Raji (cell line): Measurements from ENCODE around the gene ANXA9.

Experiments
- POLR2A ChIP-seq: IDR thresholded peaks from 2 replicates; pipeline ENCODE4 v1.6.1; 2011; ENCODE audit warnings: low read depth, low read length, control low read depth; ENCODE audit not compliant: insufficient read depth

Gene ANXA9, protein sequence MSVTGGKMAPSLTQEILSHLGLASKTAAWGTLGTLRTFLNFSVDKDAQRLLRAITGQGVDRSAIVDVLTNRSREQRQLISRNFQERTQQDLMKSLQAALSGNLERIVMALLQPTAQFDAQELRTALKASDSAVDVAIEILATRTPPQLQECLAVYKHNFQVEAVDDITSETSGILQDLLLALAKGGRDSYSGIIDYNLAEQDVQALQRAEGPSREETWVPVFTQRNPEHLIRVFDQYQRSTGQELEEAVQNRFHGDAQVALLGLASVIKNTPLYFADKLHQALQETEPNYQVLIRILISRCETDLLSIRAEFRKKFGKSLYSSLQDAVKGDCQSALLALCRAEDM

DNA sequence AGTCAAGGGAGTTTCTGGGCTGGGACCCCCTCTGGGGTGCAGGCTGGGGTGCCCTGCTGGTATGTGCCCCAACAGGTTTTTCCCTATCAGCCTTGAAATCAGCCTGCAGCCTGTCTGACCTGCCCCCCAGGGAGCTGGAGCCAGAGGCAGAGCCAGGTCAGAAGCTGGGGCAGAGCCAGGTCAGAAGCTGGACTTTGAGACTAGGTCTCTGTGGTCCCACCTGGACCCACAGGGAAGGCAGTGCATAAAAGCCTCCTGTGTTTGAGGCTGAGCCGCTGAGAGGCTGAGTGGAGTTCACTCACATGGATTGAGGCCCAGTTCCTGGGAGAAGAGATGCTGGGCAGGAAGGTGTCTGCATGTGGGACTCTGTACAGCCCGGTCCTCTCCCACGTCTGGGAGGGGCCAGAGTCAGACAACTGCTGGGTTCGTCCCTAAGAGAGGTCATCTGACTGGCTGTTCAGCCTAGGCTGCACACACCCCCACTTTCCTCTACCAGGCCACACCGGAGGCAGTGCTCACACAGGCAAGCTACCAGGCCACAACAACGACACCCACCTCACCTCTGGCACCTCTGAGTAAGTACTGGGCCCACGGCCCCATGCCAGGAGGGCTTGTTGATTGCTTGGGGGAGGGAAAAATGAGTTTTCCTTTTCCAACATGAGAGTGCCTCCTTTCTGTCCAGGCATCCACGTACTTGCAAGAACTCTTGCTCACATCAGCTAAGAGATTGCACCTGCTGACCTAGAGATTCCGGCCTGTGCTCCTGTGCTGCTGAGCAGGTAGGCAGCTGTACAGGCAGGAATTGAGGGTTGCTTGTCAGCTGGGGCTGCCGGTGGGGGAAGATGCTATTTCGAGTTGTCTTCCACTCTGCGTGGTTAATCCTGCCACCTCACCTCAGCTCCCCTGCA lies at the start of gene ANXA9:
Gene ANXA9 (plus strand): TSS at position 488 of the 908 bp plus-strand sequence. CDS start 814 bp downstream, outside the sequence.
- no peak for TF ChIP-seq POLR2A

DNA sequence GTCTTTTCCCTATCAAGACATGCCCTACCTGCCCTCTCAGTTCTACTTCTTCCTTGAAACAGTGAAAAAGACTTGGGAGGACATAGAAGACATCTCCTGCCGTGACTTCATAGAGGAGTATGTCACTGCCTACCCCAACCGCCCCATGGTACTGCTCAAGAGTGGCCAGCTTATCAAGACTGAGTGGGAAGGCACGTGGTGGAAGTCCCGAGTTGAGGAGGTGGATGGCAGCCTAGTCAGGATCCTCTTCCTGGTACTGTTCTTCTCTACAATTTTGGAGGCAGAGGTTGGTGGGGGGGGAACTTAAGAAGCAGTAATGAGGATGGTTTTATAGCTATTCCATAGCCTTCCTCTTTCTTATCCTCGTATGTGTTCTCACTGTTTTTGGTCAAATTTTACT lies 37.2 kb upstream of the ANXA9 start:
- no peak for TF ChIP-seq POLR2A

DNA sequence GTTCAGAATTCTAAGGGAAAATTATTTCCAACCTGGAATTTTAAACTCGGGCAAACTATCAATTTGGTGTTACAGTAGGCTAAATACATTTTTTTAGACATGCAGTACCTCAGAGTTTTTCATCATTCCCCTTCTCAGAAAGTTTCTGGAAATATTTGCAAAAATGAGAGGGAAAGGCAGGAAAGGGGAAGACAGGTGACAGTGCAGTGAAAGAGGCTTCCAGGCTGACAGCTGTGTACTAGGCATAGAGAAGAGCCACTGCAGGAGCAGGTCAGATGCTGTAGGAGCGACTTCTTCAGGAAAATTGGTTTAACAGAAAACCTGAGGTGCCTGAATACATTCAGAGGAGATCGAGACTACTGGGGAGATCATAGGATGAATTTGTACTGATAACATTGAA lies 27.4 kb upstream of the ANXA9 start:
- no peak for TF ChIP-seq POLR2A

DNA sequence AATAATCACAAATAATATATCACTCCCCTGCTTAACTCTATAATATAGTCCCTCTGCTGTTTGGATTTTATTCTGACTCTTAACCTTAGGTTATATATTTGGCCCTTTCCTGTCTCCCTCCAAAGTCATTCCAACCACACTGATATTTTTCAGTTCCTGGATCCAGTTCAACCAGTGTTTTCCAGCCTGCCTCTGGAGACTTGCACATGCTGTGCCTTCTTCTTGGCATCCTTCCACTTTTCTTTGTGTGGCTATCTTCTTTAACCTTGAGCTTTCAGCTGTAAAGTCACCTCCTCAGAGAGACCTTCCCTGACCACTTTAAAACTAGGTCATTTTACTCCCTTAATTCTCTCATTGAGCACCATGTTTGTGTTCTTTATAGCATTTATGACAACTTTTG lies 26.8 kb upstream of the ANXA9 start:
- TF ChIP-seq POLR2A = no peak

DNA sequence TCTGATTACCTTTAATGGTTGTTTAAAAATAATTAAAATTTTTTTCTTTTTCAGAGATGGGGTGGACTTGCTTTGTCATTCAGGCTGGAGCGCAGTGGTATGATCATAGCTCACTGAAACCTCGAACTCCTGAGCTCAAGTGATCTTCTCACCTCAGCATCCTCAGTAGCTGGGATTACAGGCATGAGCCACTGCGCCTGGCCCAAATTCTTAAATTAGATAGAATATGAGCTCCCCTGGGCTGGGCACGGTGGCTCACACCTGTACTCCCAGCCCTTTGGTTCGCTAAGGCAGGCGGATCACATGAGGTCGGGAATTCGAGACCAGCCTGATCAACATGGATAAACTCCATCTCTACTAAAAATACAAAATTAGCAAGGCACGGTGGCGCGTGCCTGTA lies 24.4 kb upstream of the ANXA9 start:
- no peak for TF ChIP-seq POLR2A

DNA sequence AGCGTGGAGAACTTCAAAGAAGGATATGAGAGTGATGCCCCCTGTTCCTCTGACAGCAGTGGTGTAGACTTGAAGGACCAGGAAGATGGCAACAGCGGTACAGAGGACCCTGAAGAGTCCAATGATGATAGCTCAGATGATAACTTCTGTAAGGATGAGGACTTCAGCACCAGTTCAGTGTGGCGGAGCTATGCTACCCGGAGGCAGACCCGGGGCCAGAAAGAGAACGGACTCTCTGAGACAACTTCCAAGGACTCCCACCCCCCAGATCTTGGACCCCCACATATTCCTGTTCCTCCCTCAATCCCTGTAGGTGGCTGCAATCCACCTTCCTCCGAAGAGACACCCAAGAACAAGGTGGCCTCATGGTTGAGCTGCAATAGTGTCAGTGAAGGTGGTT lies 21.4 kb upstream of the ANXA9 start:
- no peak for TF ChIP-seq POLR2A

DNA sequence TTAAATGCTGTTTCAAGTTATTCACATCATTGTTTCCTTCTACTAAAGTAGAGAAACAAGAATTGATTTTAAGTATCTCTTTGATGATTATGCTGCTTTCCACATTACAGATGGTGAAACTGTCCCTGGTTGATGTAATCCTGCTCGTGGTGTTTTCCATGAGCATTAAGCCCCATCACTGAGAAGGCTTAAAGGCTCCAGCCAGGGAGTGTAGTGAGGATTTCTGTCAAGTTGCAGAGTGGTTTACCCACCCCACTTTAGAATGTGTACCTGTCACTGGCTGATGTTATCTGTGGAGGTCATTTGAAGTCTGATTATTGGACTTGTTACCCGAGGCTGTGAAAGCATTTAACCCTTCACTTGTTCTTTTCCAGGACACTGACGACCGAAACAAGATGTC lies 20.3 kb upstream of the ANXA9 start:
- no peak for TF ChIP-seq POLR2A

DNA sequence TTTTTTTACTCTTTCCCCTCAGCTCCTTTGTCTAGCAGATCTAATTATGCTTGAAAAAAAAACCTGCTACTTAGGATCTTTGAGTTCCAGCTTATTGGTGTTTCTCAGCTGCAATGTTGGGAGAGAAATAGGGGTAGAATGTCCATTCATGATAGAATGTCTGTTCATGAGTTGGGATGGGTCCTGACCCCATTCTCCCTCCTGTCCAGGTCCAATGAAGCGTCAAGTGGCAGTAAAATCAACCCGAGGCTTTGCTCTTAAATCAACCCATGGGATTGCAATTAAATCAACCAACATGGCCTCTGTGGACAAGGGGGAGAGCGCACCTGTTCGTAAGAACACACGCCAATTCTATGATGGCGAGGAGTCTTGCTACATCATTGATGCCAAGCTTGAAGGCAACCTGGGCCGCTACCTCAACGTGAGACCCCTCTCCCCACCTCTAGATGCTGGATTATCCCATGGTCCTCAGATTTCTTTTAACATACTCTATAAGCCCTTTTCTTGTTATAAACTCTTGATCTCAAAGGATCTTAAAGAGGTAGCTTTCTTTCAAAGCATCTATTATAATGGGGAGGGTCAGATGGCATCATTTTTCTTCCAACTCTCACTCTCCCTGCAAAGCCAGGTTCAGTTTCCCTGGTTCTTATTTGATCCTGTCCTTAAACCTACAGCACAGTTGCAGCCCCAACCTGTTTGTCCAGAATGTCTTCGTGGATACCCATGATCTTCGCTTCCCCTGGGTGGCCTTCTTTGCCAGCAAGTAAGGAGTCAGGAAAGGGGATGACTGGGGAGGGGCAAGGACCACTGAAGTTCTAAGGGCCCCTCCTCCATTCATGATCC lies 18.6 kb upstream of the ANXA9 start:
- no peak for TF ChIP-seq POLR2A

DNA sequence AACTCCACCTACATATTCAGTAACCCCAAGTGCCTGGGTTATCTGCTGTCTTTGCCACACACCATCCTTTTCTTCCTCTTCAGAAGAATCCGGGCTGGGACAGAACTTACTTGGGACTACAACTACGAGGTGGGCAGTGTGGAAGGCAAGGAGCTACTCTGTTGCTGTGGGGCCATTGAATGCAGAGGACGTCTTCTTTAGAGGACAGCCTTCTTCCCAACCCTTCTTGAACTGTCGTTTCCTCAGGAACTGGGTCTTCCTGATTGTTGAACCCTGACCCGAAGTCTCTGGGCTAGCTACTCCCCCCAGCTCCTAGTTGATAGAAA lies 18.0 kb upstream of the ANXA9 start:
- no peak for TF ChIP-seq POLR2A

DNA sequence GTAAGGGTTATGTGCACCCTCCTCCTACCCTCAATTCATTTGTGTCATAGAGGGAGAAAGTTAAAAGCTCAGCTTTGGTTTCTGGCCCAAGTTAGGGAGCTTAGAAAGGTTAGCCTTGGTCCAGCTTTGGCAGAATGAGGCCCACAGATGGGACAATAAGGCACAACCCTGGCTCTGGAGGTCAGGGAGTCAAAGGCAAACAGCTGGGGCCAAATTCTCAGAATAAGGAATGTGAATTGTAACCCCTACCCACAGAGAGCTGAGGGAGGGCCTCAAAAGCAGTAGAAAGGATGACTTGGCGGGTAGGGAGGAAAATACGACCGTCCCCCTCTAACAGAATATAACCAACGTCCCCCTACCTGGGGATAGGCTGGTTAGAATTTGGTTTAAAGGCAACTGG lies 16.5 kb upstream of the ANXA9 start:
- TF ChIP-seq POLR2A = no peak

DNA sequence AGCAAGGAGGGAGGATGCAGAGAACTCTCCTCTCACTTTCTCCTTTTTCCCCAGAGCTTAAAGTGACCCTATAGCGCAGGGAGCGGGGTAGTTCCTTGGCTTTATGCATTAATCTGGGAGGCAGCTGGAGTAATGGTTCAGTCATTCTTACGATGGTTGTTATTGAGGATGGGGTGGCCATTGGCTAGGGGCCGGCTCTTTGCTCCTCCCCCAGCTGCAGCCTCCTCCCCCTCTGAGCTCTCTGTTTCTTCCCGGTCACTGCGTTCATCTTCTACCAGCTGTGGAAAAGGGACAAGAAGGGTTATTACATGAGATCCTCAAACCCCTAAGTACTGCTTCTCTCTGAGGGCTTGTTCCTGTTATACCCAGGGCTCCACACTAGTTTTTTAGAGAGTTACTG lies 16.1 kb upstream of the ANXA9 start:
- TF ChIP-seq POLR2A = no peak

DNA sequence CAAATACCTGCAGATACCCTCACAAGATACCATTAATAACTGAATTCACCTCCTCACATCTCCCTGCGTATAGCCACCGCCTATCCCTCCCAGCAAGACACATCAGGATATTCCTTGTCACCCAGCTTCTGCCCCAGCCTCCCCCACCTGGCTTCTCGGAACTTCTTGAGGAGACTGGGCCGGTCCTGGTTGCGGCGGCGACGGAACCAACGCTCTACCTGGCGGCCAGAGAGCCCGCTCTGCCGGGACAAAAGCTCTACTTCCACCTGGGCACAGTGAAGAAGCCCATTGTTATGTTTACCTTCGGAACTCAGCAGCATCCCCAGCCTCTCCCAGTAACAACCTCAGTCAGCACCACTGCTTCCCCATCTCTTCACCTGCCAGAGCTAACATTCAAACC lies 14.2 kb upstream of the ANXA9 start:
- TF ChIP-seq POLR2A = no peak

DNA sequence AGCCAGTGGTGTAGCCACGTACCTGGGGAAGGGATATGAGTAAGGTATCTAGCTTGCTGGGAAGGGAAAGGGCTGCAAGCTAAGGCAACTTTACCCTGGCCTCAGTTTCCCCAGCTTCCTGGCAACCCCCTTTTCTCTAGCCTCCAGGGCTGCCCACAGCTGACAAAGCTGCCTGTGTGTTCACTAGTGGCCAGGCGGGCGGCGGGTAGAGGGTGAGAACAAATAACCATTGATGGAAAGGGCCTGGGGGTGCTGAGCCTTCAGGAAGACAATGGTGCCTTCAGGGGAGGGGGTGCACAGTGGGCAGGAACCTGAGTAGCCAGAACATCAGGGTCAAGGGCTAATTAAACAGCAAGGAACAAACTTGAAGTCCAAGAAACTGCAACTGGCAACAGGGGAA lies 13.6 kb upstream of the ANXA9 start:
- no peak for TF ChIP-seq POLR2A

DNA sequence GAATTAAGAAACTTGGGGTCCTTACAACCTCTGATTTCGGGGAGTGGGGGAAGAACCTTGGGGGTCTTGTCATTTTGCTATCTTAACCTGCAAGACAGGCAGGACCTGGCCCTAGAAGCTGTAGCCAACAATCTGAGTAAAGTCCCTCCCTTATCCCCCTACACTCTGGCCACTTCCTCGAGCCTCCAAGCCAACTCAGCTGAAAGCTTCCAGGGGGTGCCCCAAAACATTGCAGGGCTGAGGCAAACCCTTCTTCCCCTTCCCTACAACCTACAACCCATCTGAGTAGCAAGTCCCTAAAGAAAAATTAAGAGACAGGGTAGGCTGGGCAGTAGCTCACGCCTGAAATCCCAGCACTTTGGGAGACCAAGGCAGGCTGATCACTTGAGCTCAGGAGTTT lies 12.5 kb upstream of the ANXA9 start:
- no peak for TF ChIP-seq POLR2A

DNA sequence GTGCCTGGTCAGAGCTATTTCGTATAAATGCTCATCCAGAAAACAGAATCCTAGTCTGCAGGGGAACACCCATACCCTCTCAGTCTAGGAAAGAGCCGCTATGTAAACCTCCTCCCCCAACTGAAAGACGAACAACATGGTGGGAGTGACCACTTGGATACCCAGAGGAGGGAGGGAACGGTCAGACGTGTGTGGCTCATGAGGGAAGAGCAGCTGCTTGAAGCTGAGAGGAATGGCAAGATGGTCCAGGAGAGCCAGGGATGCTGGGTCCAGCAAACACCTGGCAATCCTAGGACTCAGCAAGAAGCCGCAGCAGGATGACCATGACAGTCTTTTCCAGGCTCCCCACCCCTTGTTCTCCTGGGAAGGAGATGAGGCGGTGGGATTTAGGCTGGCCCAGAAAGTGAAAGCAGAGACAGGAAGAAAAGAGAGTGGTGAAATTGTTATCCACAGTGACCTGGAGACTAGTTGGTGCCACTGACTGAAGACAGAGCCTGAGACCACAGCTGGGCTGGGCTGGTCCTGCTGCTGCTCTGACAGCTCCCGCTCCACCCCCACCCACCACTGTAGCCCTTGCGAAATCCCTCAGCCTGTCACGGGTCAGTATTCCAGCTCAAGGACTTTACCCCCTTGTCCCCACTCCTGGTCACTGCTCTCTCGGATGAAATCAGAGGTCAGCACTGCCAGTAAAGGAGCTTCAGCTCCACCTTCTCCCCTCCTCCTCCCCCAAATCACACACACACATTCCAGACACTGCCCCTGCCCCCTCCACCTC lies 11.1 kb upstream of the ANXA9 start:
- no peak for TF ChIP-seq POLR2A
